ENCODE results near the gene MRPS16. TPM values are rescaled to one million over a fixed set of nuclear protein-coding genes. Genes with fewer than 3 reads are reported as not detected.

Gene MRPS16
- polyA plus RNA-seq, 1 donor from 2014 or later = 80.6 TPM

- Histone ChIP-seq H2AFZ (ENCODE audit: low read depth, low read length) (no peak overlapping the region), H3K36me3 (ENCODE audit: insufficient read depth, low read length) (no peaks in the 10 kb centered on the region), H3F3A (ENCODE audit: insufficient read depth, low read length, poor library complexity, severe bottlenecking) (no peaks in the 10 kb centered on the region), H3K9me3 (ENCODE audit: low read length) (no peaks in the 10 kb centered on the region), H3K9me2 (ENCODE audit: insufficient read depth, low read length) (no peaks in the 10 kb centered on the region), H3K79me2 (replicated peaks; ENCODE audit: insufficient read depth, low read length) (no peaks in the 10 kb centered on the region), H4K20me1 (ENCODE audit: insufficient read depth) (no peaks in the 10 kb centered on the region), H3K4me3 (ENCODE audit: low read length) (no peak overlapping the region), H3K9ac (ENCODE audit: low read length) (no peak overlapping the region), H3K27me3 (ENCODE audit: insufficient read depth, low read depth, low read length) (no peaks in the 10 kb centered on the region), H3K27ac (ENCODE audit: low read length) (no peak overlapping the region), H3K4me2 (ENCODE audit: low read length) (no peak overlapping the region)
- TF ChIP-seq RAD21 (conservative IDR thresholded peaks at IDR 0.05) = no peak
- TF ChIP-seq POLR2AphosphoS5 (IDR thresholded peaks at IDR 0.05) = no peak
- no peak for TF ChIP-seq SMC3 (conservative IDR thresholded peaks at IDR 0.05; ENCODE audit: poor library complexity)
- TF ChIP-seq TAF1 (IDR thresholded peaks at IDR 0.05; ENCODE audit: low read depth) = no peak
- no peak for TF ChIP-seq MXI1 (conservative IDR thresholded peaks at IDR 0.05; ENCODE audit: poor library complexity, severe bottlenecking)
- TF ChIP-seq, protein P1, sequence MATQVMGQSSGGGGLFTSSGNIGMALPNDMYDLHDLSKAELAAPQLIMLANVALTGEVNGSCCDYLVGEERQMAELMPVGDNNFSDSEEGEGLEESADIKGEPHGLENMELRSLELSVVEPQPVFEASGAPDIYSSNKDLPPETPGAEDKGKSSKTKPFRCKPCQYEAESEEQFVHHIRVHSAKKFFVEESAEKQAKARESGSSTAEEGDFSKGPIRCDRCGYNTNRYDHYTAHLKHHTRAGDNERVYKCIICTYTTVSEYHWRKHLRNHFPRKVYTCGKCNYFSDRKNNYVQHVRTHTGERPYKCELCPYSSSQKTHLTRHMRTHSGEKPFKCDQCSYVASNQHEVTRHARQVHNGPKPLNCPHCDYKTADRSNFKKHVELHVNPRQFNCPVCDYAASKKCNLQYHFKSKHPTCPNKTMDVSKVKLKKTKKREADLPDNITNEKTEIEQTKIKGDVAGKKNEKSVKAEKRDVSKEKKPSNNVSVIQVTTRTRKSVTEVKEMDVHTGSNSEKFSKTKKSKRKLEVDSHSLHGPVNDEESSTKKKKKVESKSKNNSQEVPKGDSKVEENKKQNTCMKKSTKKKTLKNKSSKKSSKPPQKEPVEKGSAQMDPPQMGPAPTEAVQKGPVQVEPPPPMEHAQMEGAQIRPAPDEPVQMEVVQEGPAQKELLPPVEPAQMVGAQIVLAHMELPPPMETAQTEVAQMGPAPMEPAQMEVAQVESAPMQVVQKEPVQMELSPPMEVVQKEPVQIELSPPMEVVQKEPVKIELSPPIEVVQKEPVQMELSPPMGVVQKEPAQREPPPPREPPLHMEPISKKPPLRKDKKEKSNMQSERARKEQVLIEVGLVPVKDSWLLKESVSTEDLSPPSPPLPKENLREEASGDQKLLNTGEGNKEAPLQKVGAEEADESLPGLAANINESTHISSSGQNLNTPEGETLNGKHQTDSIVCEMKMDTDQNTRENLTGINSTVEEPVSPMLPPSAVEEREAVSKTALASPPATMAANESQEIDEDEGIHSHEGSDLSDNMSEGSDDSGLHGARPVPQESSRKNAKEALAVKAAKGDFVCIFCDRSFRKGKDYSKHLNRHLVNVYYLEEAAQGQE (IDR thresholded peaks at IDR 0.05; ENCODE audit: borderline replicate concordance) = no peak
- TF ChIP-seq EZH2 (IDR thresholded peaks at IDR 0.05; ENCODE audit: borderline replicate concordance, insufficient read depth, low read length, poor library complexity, severe bottlenecking) = no peak
- no peak for TF ChIP-seq EP300 (conservative IDR thresholded peaks at IDR 0.05; ENCODE audit: poor library complexity, severe bottlenecking)
- TF ChIP-seq CTCF (IDR thresholded peaks at IDR 0.05; ENCODE audit: poor library complexity, severe bottlenecking) = no peak
Observed at GRCh38 chr10:73232887-73233286, 19.6 kb downstream of the MRPS16 start.

GRCh38 chr10:73229567-73229966 lies 22.9 kb downstream of the MRPS16 start:
- H3K9me3 ChIP-seq (ENCODE audit: low read length) = no peaks in the 10 kb centered on the region
- TF ChIP-seq CTCF (IDR thresholded peaks at IDR 0.05; ENCODE audit: poor library complexity, severe bottlenecking) (no peak), SMC3 (conservative IDR thresholded peaks at IDR 0.05; ENCODE audit: poor library complexity) (no peak), MXI1 (conservative IDR thresholded peaks at IDR 0.05; ENCODE audit: poor library complexity, severe bottlenecking) (no peak), EZH2 (IDR thresholded peaks at IDR 0.05; ENCODE audit: borderline replicate concordance, insufficient read depth, low read length, poor library complexity, severe bottlenecking) (no peak), RAD21 (conservative IDR thresholded peaks at IDR 0.05) (no peak), EP300 (conservative IDR thresholded peaks at IDR 0.05; ENCODE audit: poor library complexity, severe bottlenecking) (no peak), POLR2AphosphoS5 (IDR thresholded peaks at IDR 0.05) (no peak), TAF1 (IDR thresholded peaks at IDR 0.05; ENCODE audit: low read depth) (no peak)
- TF ChIP-seq, protein P1 (IDR thresholded peaks at IDR 0.05; ENCODE audit: borderline replicate concordance) = no peak
- H3K27me3 ChIP-seq (ENCODE audit: insufficient read depth, low read depth, low read length) = no peaks in the 10 kb centered on the region
- no peak overlapping the region for H3K4me3 ChIP-seq (ENCODE audit: low read length)
- no peaks in the 10 kb centered on the region for H3K79me2 ChIP-seq (replicated peaks; ENCODE audit: insufficient read depth, low read length)
- no peak overlapping the region for H3K27ac ChIP-seq (ENCODE audit: low read length)
- no peaks in the 10 kb centered on the region for H3K36me3 ChIP-seq (ENCODE audit: insufficient read depth, low read length)
- no peak overlapping the region for H3K4me2 ChIP-seq (ENCODE audit: low read length)
- H3K9ac ChIP-seq (ENCODE audit: low read length) = no peak overlapping the region
- H3K9me2 ChIP-seq (ENCODE audit: insufficient read depth, low read length) = no peaks in the 10 kb centered on the region
- H4K20me1 ChIP-seq (ENCODE audit: insufficient read depth) = no peaks in the 10 kb centered on the region
- no peaks in the 10 kb centered on the region for H3F3A ChIP-seq (ENCODE audit: insufficient read depth, low read length, poor library complexity, severe bottlenecking)
- H2AFZ ChIP-seq (ENCODE audit: low read depth, low read length) = no peak overlapping the region
